Stimulated activated memory B cell treated with anti-CD40 and anti-IgM and Interleukin-4, amounts not matched to agents 10 μg/mL and 1 μg/mL and 100 μg/mL, for 72 hours (primary cell): ENCODE measurements around the gene FAAP100.

Experiments used
- ATAC-seq: fragments of 150-1000 bp; cut with Tn5 transposase; 2 replicates; pipeline ENCODE4 v1.10.0; 2021
- H3K27ac Mint-ChIP-seq: one replicate; pipeline ENCODE4 v1.8.0; 2022; ENCODE audit warnings: mild to moderate bottlenecking, mixed read lengths
- H3K27me3 Mint-ChIP-seq: one replicate; pipeline ENCODE4 v1.8.0; 2022; ENCODE audit warnings: mixed read lengths
- H3K36me3 Mint-ChIP-seq: one replicate; pipeline ENCODE4 v1.8.0; 2022; ENCODE audit warnings: mixed read lengths
- H3K4me1 Mint-ChIP-seq: one replicate; pipeline ENCODE4 v1.8.0; 2022; ENCODE audit warnings: mixed read lengths
- H3K4me3 Mint-ChIP-seq: one replicate; pipeline ENCODE4 v1.8.0; 2022; ENCODE audit warnings: mild to moderate bottlenecking, moderate library complexity, mixed read lengths
- H3K9me3 Mint-ChIP-seq: one replicate; pipeline ENCODE4 v1.8.0; 2022; ENCODE audit warnings: mixed read lengths

Gene FAAP100

GRCh38 chr17:81510785-81511553 is 41.2 kb downstream of the FAAP100 start:
- Mint-ChIP-seq H3K36me3 (peaks cover 55% of the 10 kb centered on the region), H3K27ac (peak overlapping the region; percentile 92), H3K27me3 (no peaks in the 10 kb centered on the region), H3K4me3 (peak overlapping the region; percentile 99), H3K9me3 (peaks cover 3% of the 10 kb centered on the region), H3K4me1 (peaks cover 49% of the 10 kb centered on the region)
- ATAC-seq = no peak

DNA sequence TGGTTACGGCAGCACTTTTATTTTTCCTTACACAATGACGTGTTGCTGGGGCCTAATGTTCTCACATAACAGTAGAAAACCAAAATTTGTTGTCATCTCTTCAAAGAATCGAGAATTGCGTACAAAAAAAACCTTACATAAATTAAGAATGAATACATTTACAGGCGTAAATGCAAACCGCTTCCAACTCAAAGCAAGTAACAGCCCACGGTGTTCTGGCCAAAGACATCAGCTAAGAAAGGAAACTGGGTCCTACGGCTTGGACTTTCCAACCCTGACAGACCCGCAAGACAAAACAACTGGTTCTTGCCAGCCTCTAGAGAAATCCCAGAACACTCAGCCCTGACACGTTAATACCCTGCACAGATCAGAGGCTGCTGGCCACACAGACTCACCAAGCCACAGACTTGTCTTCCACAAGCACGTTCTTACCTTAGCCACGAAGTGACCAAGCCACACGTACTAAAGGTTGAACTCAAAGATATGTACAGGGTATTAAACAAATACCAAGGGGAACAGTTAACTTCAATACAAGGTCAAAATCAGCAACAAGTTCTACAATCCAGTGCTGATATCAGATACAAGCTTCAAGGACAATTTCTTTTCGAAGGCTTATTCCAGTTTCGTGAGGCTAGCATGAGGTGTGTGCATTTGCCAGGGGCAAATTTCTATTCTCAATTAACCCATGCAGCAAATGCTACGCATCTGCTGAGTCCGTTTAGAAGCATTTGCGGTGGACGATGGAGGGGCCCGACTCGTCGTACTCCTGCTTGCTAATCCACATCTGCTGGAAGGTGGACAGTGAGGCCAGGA is 42.0 kb downstream of the FAAP100 start:
- ATAC-seq = no peak
- H3K27ac Mint-ChIP-seq = peak overlapping the region; percentile 92
- H3K36me3 Mint-ChIP-seq = peaks cover 50% of the 10 kb centered on the region
- H3K4me3 Mint-ChIP-seq = peak overlapping the region; percentile 99
- H3K9me3 Mint-ChIP-seq = peaks cover 3% of the 10 kb centered on the region
- H3K4me1 Mint-ChIP-seq = peaks cover 49% of the 10 kb centered on the region
- no peaks in the 10 kb centered on the region for H3K27me3 Mint-ChIP-seq

DNA sequence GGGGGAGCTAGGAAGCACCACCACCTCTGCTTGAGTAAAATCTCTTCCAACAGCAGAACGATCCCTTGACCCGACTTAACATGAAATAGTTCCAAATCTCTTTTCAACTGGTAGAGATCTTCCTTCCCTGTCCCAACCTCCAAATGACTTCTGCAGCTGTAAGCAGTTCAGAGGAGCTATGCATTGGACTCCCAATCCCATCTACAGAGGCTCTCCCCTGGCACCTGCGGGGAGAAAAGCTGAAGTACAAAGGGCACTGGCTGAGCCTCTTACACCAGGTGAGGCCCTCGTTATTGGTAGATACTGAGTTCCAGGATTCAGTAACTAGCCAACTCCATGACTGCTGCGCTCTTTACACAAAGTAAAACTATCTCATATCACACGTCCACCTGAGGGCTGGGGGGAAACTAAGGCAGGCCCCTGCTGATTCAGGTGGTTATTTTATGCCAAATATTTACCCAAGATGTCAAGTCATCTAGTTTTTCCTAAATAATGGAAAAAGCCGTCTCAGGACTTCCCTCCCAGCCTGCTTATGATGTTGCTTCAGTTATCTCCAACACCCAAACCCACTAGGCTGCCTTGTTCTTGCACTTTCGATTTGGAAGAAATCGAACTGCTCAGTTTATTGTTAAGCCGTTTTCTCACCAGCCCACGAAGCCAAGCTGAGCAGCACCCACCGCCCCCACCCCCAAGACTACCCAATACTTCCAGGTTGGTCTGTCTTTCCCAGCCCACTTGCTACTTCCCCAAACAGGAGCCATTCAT is 42.8 kb downstream of the FAAP100 start:
- no peak for ATAC-seq

GRCh38 chr17:81508639-81509206 is 43.4 kb downstream of the FAAP100 start:
- Mint-ChIP-seq H3K9me3 (peaks cover 3% of the 10 kb centered on the region), H3K36me3 (peaks cover 49% of the 10 kb centered on the region), H3K4me1 (peaks cover 48% of the 10 kb centered on the region), H3K4me3 (peak overlapping the region; percentile 99), H3K27ac (peak overlapping the region; percentile 92), H3K27me3 (no peaks in the 10 kb centered on the region)
- no peak for ATAC-seq

More for the DNA sequence above, 42.8 kb downstream of the FAAP100 start:
- Mint-ChIP-seq H3K9me3 (peaks cover 3% of the 10 kb centered on the region), H3K4me1 (peaks cover 49% of the 10 kb centered on the region), H3K4me3 (peak overlapping the region; percentile 99), H3K27ac (peak overlapping the region; percentile 92), H3K36me3 (peaks cover 49% of the 10 kb centered on the region), H3K27me3 (no peaks in the 10 kb centered on the region)

DNA sequence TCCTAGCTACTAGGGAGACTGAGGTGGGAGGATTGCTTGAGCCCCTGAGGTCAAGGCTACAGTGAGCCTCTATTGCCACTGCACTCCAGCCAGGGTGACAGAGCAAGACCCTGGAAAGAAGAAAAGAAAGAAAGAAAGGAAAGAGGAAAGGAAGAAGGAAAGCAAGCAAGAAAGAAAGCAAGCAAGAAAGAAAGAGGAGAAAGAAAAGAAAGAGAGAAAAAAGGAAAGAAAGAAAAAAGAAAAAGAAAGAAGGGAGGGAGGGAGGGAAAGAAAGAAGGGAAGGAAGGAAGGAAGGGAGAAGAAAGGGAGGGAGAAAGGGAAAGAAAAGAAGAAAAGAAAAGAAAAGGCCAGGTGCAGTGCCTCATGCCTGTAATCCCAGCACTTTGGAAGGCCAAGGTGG is 48.5 kb downstream of the FAAP100 start:
- Mint-ChIP-seq H3K27ac (no peak overlapping the region), H3K36me3 (peaks cover 10% of the 10 kb centered on the region), H3K4me3 (no peak overlapping the region), H3K9me3 (peaks cover 3% of the 10 kb centered on the region), H3K27me3 (no peaks in the 10 kb centered on the region), H3K4me1 (peaks cover 12% of the 10 kb centered on the region)
- no peak for ATAC-seq

DNA sequence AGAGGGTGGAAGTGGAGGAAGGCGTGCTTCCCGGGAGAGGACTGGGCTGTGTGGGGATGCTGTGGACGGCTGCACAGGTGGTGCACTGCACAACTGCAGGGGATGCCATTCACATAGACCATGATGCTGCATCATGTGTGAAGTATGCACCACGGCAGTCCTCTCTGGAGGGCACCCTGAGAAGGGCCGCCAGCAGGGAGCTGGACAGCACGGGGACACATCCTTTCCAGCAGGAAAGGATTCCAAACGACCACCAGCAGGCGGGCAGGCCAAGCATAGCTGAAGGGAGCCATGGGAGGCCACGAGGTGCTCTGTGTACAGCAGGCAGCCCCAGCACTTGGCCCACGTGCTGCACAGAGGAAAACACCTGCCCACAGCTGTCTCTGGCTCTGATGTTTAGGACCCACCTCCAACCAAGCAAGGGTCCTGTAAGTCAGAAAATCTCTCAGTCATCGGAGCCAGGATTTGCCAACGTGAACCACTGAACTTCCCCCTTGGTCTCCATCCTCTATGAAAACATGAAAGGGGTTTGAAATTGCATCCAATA is 49.6 kb downstream of the FAAP100 start:
- Mint-ChIP-seq H3K27me3 (no peaks in the 10 kb centered on the region), H3K27ac (no peak overlapping the region), H3K4me1 (peaks cover 7% of the 10 kb centered on the region), H3K36me3 (peaks cover 1% of the 10 kb centered on the region), H3K4me3 (no peak overlapping the region), H3K9me3 (no peaks in the 10 kb centered on the region)
- peak; percentile 37 for ATAC-seq

GRCh38 chr17:81500047-81500446 is 52.1 kb downstream of the FAAP100 start:
- H3K36me3 Mint-ChIP-seq = no peaks in the 10 kb centered on the region
- H3K27me3 Mint-ChIP-seq = peaks cover 4% of the 10 kb centered on the region
- no peaks in the 10 kb centered on the region for H3K9me3 Mint-ChIP-seq
- no peak overlapping the region for H3K4me3 Mint-ChIP-seq
- peaks cover 6% of the 10 kb centered on the region for H3K4me1 Mint-ChIP-seq
- no peak overlapping the region for H3K27ac Mint-ChIP-seq
- ATAC-seq = no peak

- Mint-ChIP-seq H3K27ac (no peak overlapping the region), H3K4me3 (no peak overlapping the region), H3K27me3 (peaks cover 9% of the 10 kb centered on the region), H3K9me3 (no peaks in the 10 kb centered on the region), H3K4me1 (peaks cover 6% of the 10 kb centered on the region), H3K36me3 (no peaks in the 10 kb centered on the region)
- no peak for ATAC-seq
Measured at GRCh38 chr17:81499601-81499970, 52.6 kb downstream of the FAAP100 start.

GRCh38 chr17:81498953-81499600 is 53.1 kb downstream of the FAAP100 start:
- Mint-ChIP-seq H3K9me3 (no peaks in the 10 kb centered on the region), H3K4me1 (peaks cover 6% of the 10 kb centered on the region), H3K27me3 (peaks cover 13% of the 10 kb centered on the region), H3K36me3 (no peaks in the 10 kb centered on the region), H3K27ac (no peak overlapping the region), H3K4me3 (no peak overlapping the region)
- ATAC-seq = no peak

DNA sequence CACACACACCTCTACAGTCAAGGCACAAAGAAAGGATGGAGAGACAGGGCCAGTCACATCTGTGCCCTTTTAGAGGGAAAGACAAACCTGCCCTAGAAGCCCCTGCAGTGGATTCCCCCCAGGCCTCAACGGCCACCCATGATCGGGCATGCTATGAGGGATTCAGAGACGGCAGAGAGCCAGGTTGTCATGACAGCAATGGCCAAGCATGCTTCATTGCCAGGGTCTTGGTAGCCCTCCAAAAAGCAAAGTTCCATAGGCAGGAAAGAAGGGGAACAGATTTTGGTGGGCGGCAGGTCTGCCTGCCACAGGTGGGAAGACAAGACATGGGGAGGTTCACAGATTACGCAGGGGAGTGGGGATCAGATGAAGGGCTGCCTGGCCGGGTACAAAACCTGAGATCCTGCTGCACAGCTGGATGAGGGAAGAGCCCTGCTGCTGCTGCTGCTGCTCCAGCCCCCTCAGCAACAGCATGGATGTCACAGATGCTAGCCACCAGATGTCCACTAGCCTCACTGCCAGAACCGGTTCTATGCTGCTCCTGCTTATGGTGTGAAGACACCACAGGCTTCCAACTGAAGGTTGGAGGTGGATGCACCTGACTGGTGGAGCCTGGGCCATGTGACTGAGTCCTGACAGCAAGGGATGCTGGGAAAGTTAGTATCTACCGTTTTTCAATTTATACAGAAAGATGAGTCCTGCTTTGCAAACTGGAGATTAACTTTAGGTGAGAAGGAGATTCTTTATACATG is 57.4 kb downstream of the FAAP100 start:
- H3K4me3 Mint-ChIP-seq = no peak overlapping the region
- H3K4me1 Mint-ChIP-seq = peaks cover under 1% of the 10 kb centered on the region
- peaks cover 56% of the 10 kb centered on the region for H3K27me3 Mint-ChIP-seq
- ATAC-seq = no peak
- no peaks in the 10 kb centered on the region for H3K36me3 Mint-ChIP-seq
- H3K27ac Mint-ChIP-seq = no peak overlapping the region
- H3K9me3 Mint-ChIP-seq = no peaks in the 10 kb centered on the region

GRCh38 chr17:81493198-81494038 is 58.7 kb downstream of the FAAP100 start:
- Mint-ChIP-seq H3K27ac (no peak overlapping the region), H3K4me1 (peaks cover 8% of the 10 kb centered on the region), H3K36me3 (no peaks in the 10 kb centered on the region), H3K27me3 (peaks cover 65% of the 10 kb centered on the region), H3K9me3 (no peaks in the 10 kb centered on the region), H3K4me3 (no peak overlapping the region)
- ATAC-seq = no peak

GRCh38 chr17:81492706-81493105 is 59.4 kb downstream of the FAAP100 start:
- no peak overlapping the region for H3K4me3 Mint-ChIP-seq
- no peaks in the 10 kb centered on the region for H3K9me3 Mint-ChIP-seq
- H3K27ac Mint-ChIP-seq = no peak overlapping the region
- H3K27me3 Mint-ChIP-seq = peaks cover 65% of the 10 kb centered on the region
- H3K4me1 Mint-ChIP-seq = peaks cover 8% of the 10 kb centered on the region
- no peaks in the 10 kb centered on the region for H3K36me3 Mint-ChIP-seq
- no peak for ATAC-seq

- H3K4me3 Mint-ChIP-seq = no peak overlapping the region
- no peak overlapping the region for H3K27ac Mint-ChIP-seq
- H3K36me3 Mint-ChIP-seq = no peaks in the 10 kb centered on the region
- peaks cover 65% of the 10 kb centered on the region for H3K27me3 Mint-ChIP-seq
- ATAC-seq = no peak
- peaks cover 8% of the 10 kb centered on the region for H3K4me1 Mint-ChIP-seq
- no peaks in the 10 kb centered on the region for H3K9me3 Mint-ChIP-seq
Measured at GRCh38 chr17:81492202-81492601, 60.0 kb downstream of the FAAP100 start.
